Activated CD4-positive, alpha-beta memory T cell treated with anti-CD3 and anti-CD28 coated beads, Interleukin-2, amount 10 ng/mL, durations not matched to agents 7 days and 5 days (primary cell): ENCODE data around the gene ATXN10. TPM values are rescaled to one million over a fixed set of nuclear protein-coding genes. Genes with fewer than 3 reads are reported as not detected.
A peak's percentile ranks its signal among the peaks of the same experiment; 100 is the strongest.

ENCODE experiments used
- CTCF ChIA-PET: fragments of 350-600 bp; sonication (Branson Sonifier 250); formaldehyde crosslinking; loops from one replicate; lab custom pipeline; 2021; ENCODE audit warnings: antibody characterized with exemption, inconsistent platforms; lab: Charles Lee
- POLR2A ChIA-PET: fragments of 350-600 bp; sonication (Branson Sonifier 250); formaldehyde crosslinking; loops from one replicate; lab custom pipeline; 2021; ENCODE audit warnings: antibody characterized with exemption; lab: Charles Lee
- DNase-seq: peaks from one replicate; pipeline ENCODE4 v3.0.0-alpha.2; 2020
- H3K27ac Mint-ChIP-seq: one replicate; pipeline ENCODE4 v1.8.0; 2021; ENCODE audit warnings: mild to moderate bottlenecking, mixed read lengths
- H3K27me3 Mint-ChIP-seq: one replicate; pipeline ENCODE4 v1.8.0; 2021; ENCODE audit warnings: mixed read lengths
- H3K36me3 Mint-ChIP-seq: one replicate; pipeline ENCODE4 v1.8.0; 2021; ENCODE audit warnings: low read depth, mixed read lengths
- H3K4me1 Mint-ChIP-seq: one replicate; pipeline ENCODE4 v1.8.0; 2021; ENCODE audit warnings: mixed read lengths
- H3K4me3 Mint-ChIP-seq: one replicate; pipeline ENCODE4 v1.8.0; 2021; ENCODE audit warnings: mild to moderate bottlenecking, mixed read lengths
- H3K9me3 Mint-ChIP-seq: one replicate; pipeline ENCODE4 v1.8.0; 2021; ENCODE audit warnings: mixed read lengths
- total RNA-seq, 2 experiments: library from RNA; stranded (reverse); gene quantifications; one replicate each; pipeline ENCODE4 v1.2.3, GENCODE V29; 2021

The ATXN10 gene
- total RNA-seq, 2 experiments from 2014 or later, result 84.5 to 92.6 TPM

DNA sequence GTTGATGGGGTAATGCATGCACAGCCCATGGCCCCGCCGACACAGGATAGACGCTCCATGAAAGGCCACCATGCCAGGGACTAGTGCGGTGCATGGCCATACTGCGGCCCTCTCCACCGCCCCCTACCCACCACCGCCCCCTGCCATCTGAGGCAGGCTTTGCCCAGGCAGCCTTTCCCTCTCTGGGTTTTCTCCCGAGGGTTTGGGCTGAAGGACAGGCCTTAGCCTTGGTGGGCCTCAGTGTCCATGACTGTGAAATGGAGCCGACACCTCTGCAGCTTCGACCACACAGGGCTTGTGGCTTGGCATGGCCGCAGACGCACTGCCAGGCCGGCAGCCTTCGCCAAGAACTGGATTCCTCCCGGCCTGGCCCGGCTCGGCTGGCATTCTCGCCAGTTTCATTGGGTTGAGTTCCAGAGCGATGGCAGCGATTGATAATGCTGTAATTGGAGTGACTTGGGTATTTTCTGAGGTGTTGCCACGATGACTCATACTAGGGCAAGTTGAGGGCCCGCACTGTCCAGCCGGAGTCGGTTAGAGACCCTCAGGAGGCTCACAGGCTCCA lies 194.0 kb downstream of the ATXN10 start:
- Mint-ChIP-seq H3K9me3 (no peaks in the 10 kb centered on the region), H3K27me3 (peaks cover 34% of the 10 kb centered on the region), H3K36me3 (no peaks in the 10 kb centered on the region), H3K4me3 (no peak overlapping the region), H3K27ac (no peak overlapping the region), H3K4me1 (no peaks in the 10 kb centered on the region)
- peak; percentile 13 for DNase-seq
- ChIA-PET POLR2A (no interaction called here), CTCF (no interaction called here)

DNA sequence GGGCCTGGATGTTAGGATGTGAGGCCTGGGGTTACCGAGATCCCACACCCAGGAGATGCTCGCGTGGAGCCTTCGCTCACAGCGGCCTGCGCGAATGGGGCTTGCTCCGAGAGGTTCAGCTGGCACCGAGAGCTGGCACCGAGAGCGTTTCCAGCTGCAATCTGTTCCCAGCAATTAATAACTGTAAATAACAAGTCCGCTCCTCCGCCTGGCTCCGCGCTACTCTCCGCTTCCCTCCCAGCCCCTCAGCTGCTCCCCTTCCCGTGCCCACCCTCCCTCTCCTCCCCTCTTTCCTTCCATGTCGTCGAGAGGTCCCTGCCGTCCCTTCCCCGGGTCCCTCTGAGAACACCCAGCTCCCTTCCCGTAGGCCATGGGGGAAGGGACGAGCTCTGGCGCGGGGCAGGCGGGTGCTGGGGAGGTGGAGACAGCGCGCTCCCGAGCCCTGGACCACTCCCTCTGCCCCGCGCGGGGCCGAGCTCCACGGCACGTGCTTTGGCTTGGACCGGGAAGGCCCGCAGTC lies 194.6 kb downstream of the ATXN10 start:
- ChIA-PET POLR2A (no interaction called here), CTCF (no interaction called here)
- H3K4me1 Mint-ChIP-seq, result no peaks in the 10 kb centered on the region
- DNase-seq, result peak; percentile 2
- H3K27ac Mint-ChIP-seq, result no peak overlapping the region
- H3K36me3 Mint-ChIP-seq, result no peaks in the 10 kb centered on the region
- peaks cover 35% of the 10 kb centered on the region for H3K27me3 Mint-ChIP-seq
- no peaks in the 10 kb centered on the region for H3K9me3 Mint-ChIP-seq
- no peak overlapping the region for H3K4me3 Mint-ChIP-seq

DNA sequence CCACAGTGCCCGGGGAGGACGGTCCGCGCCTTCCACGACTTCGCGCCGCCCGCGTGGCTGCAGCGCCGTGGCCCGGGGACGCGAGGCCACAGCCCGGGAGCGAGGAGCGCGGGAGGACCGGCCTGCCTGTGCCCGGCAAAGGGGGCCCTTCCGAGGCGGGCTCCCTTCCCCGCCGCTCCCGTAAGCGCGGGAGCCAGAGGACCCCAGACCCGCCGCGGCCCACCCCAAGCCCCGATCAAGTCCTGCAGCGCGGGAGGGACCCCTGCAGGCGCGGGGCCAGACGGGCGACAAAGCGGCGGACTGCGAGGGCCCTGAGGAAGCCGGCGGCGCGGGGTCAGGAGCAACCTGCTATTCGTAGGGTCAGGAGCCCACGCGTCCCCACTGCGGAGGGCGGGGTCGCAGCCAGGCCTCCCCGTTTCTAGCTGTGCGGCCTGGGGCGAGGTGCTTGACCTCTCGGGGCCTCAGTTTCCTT lies 195.0 kb downstream of the ATXN10 start:
- no peaks in the 10 kb centered on the region for H3K9me3 Mint-ChIP-seq
- H3K4me1 Mint-ChIP-seq, result no peaks in the 10 kb centered on the region
- no peak overlapping the region for H3K4me3 Mint-ChIP-seq
- H3K27ac Mint-ChIP-seq, result no peak overlapping the region
- peak; percentile 9 for DNase-seq
- H3K27me3 Mint-ChIP-seq, result peaks cover 35% of the 10 kb centered on the region
- ChIA-PET POLR2A (no interaction called here), CTCF (interaction anchor here (0.6 kb wide), 1 partner anchor 292 kb away, joined by 3 read pairs; no protein-coding TSS in a partner anchor)
- H3K36me3 Mint-ChIP-seq, result no peaks in the 10 kb centered on the region

DNA sequence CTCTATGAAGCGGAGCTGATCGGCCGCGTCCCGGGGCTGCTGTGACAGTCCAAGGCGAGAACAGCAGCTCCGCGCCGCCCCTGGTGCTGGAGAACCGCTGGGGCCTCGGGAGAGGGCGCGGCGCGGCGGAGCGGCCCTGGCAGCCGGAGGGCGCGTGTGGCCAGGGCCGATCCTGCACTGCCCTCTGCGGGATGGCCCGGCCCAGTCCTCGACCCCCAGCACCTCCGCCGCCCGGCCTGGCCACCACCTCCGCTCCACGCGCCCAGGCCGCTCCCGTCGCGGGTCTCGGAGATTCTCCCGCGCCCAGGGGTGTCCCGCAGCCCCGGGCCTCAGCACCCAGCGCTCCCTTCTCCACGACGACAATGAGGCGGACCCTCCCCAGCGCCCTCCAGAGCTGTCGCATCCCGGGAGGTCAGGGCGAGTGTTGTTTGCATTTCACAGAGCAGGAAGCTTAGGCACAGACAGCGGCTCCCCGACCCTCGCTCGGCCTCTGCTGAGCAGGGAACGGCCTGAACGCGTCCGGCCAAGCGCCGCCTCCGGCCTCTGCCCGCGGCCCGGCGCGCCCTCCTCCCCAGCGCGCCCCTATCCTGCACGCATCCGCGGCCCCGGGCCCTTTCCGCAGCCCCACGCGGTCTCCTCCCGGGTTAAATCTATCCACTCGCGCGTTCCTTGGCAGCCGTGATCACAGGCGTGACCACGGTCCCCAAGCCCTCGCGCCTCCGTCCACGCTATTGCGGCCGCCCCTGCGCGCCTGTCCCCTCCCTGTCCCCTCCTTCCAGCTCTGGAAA lies 195.7 kb downstream of the ATXN10 start:
- Mint-ChIP-seq H3K36me3 (no peaks in the 10 kb centered on the region), H3K9me3 (no peaks in the 10 kb centered on the region), H3K4me3 (no peak overlapping the region), H3K4me1 (no peaks in the 10 kb centered on the region), H3K27me3 (peaks cover 35% of the 10 kb centered on the region), H3K27ac (no peak overlapping the region)
- peak; percentile 9 for DNase-seq
- ChIA-PET CTCF (interaction anchor here (0.6 to 0.7 kb wide), 2 partner anchors 144 to 292 kb away, joined by 3 read pairs; no protein-coding TSS in a partner anchor), POLR2A (no interaction called here)

DNA sequence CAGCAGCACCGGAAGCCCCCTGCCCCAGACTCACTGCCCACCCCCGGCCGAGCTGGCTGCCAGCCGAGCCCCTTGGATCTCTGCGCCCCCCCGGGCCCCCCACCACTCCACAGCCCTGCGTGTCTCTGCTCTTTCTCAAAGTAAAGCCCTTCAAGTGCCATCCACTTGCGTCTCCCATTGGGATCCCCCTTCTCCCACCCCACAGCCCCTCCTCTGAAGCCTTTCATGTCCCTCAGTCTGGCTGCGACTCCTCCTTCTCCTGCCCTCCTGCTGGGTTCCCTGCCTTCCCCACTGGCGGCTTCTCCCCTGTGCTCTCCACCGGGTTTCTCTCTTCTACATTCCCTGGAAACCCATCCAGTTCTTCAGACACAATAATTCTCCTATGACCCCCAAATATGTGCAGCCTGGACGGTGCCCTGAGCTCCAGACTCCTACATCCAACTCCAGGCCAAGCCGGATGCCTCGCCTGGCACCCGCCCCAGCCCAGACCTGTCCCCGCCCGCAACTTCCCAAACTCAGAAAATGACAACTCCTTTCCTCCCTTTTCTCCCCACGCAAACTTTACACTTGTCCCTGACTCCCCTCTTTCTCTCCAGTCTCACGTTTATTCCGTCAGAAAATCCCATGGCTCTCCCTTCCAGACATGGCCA lies 196.4 kb downstream of the ATXN10 start:
- no peaks in the 10 kb centered on the region for H3K36me3 Mint-ChIP-seq
- H3K27me3 Mint-ChIP-seq, result peaks cover 39% of the 10 kb centered on the region
- ChIA-PET CTCF (interaction anchor here (0.7 kb wide), 1 partner anchor 145 kb away, joined by 3 read pairs; no protein-coding TSS in a partner anchor), POLR2A (no interaction called here)
- DNase-seq, result peak; percentile 8
- H3K9me3 Mint-ChIP-seq, result no peaks in the 10 kb centered on the region
- no peak overlapping the region for H3K27ac Mint-ChIP-seq
- no peak overlapping the region for H3K4me3 Mint-ChIP-seq
- no peaks in the 10 kb centered on the region for H3K4me1 Mint-ChIP-seq

DNA sequence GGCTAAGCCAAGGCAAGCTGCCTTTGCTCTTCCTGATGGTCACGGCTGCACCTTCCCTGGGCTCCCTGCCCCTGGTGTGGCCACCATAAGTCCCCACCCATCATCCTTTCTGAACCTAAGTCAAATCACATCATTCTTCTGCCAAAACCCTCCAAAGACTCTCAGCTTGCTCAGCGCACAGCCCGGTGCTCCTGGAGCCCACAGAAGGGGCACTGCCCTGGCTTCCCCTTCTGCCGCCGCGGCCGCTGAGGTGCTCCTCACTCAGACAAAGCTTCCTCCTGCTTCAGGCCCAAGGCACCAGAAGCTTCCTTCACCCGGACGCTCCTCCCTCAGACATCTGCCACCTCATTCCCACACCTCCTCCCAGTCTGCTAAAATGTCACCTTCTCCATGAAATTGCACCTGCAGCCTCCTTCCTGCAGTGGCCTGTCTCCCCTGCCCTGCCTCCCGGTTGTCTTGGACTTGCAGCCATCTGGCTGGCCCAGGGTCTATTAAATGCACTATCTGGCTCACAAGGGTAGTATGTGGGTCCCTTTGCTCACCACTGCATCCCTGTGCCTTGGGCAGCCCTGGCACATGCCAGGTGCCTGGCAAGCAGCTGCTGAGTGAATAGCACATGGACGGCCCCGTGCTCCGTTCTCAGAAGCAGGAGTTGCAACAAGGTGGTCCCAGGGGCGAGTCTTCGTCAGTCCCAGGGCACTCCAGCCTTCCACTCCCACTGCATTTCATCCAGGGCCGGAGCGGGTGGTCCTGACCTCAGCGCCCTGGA lies 197.1 kb downstream of the ATXN10 start:
- H3K27me3 Mint-ChIP-seq, result peaks cover 36% of the 10 kb centered on the region
- POLR2A ChIA-PET, result no interaction called here

DNA sequence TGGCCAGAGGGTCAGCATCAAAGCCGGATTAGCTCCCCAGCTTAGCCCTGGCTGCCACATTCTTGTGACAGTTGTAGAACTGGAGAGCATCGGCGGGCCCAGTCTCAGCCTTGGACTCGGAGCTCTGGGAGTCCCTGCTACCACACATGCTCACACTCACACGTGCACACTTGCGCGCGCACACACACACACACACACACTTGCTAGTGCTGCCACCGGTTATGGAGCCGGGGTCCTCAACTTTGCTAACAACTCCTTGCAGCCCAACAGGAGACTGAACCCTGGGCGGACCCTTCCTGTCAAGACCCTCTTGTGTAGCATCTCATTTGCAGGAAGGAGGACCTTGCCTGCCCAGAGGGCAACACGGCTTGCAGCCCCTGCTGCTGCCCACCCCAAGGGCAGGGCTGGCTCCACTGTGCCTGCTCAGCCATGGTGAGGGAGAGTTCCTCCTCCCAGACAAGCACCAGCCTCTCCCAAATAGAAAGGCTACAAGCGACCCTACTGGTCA lies 197.8 kb downstream of the ATXN10 start:
- ChIA-PET CTCF (no interaction called here), POLR2A (no interaction called here)
- Mint-ChIP-seq H3K27ac (no peak overlapping the region), H3K9me3 (no peaks in the 10 kb centered on the region), H3K36me3 (no peaks in the 10 kb centered on the region), H3K4me1 (no peaks in the 10 kb centered on the region), H3K4me3 (no peak overlapping the region), H3K27me3 (peaks cover 36% of the 10 kb centered on the region)
- no peak for DNase-seq

More for the DNA sequence above, 197.1 kb downstream of the ATXN10 start:
- H3K36me3 Mint-ChIP-seq, result no peaks in the 10 kb centered on the region
- no peak overlapping the region for H3K27ac Mint-ChIP-seq
- CTCF ChIA-PET, result no interaction called here
- peak; percentile 9 for DNase-seq
- no peak overlapping the region for H3K4me3 Mint-ChIP-seq
- H3K9me3 Mint-ChIP-seq, result no peaks in the 10 kb centered on the region
- H3K4me1 Mint-ChIP-seq, result no peaks in the 10 kb centered on the region

DNA sequence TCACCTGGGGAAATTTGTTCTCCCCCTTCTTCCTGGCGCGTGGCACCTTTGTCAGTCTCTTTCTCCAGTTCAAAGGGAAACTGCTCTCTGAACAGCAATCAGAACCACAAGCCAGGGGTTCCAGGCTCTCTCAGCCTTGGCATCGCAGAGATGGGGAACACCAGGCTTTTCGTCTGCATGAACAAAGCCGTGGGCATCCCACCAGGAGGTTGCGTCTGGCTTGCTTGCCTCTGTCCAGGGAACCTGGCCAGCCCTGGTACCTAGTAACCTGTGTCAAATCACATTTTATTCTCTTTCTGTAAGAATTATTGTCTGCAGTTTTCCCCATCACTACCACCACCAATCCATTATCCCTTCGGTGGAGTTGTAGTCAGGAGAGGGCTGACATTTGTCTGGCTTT lies 198.4 kb downstream of the ATXN10 start:
- ChIA-PET CTCF (no interaction called here), POLR2A (no interaction called here)
- Mint-ChIP-seq H3K4me1 (no peaks in the 10 kb centered on the region), H3K9me3 (no peaks in the 10 kb centered on the region), H3K27me3 (peaks cover 38% of the 10 kb centered on the region), H3K36me3 (no peaks in the 10 kb centered on the region), H3K4me3 (no peak overlapping the region), H3K27ac (no peak overlapping the region)
- no peak for DNase-seq

DNA sequence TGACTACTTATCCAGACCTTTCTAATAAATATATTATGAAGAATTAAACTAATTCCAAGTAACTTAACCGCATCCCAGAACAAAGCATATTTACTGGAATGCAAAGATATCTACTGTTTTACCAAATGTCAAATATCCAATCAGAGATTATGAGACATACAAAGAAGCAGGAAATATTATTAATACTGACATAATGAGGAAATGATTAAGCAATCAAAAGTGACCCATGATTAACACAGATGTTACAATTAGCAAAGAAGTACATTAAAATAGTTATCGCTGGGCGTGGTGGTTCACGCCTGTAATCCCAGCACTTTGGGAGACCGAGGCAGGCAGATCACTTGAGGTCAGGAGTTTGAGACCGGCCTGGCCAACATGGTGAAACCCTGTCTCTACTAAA lies 200.1 kb downstream of the ATXN10 start:
- Mint-ChIP-seq H3K4me3 (no peak overlapping the region), H3K9me3 (no peaks in the 10 kb centered on the region), H3K27me3 (peaks cover 37% of the 10 kb centered on the region), H3K27ac (no peak overlapping the region), H3K4me1 (no peaks in the 10 kb centered on the region), H3K36me3 (no peaks in the 10 kb centered on the region)
- ChIA-PET CTCF (interaction anchor here (1.8 kb wide), 1 partner anchor 9 kb away, joined by 6 read pairs; no protein-coding TSS in a partner anchor), POLR2A (no interaction called here)
- DNase-seq, result no peak

DNA sequence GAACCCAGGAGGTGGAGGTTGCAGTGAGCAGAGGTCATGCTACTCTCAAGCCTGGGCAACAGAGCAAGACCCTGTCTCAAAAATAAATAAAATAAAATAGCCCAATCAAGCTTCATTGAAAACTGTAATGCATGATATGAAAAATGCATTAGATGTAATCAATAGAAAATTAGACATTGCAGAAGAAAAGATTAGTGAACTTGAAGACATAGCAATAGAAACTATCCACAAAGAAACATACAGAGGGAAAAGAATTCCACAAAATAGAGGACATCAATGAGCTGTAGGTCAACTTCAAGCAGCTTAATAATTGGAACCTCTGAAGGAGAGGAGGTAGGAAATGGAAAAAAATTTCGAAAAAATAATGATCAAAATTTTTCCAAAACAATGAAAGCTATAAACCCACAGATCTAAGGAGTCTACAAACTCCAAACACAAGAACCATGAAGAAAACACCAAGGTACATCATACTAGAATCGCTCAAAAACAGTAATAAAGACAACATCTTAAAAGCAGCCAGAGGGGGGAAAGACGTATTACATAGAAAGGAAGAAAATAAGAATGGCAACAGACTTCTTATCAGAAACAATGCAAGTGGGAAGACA lies 201.1 kb downstream of the ATXN10 start:
- Mint-ChIP-seq H3K4me1 (no peaks in the 10 kb centered on the region), H3K27ac (no peak overlapping the region), H3K36me3 (no peaks in the 10 kb centered on the region), H3K27me3 (peaks cover 38% of the 10 kb centered on the region), H3K4me3 (no peak overlapping the region), H3K9me3 (no peaks in the 10 kb centered on the region)
- DNase-seq, result no peak
- ChIA-PET CTCF (interaction anchor here (1.8 kb wide), 1 partner anchor 10 kb away, joined by 6 read pairs; no protein-coding TSS in a partner anchor), POLR2A (no interaction called here)

DNA sequence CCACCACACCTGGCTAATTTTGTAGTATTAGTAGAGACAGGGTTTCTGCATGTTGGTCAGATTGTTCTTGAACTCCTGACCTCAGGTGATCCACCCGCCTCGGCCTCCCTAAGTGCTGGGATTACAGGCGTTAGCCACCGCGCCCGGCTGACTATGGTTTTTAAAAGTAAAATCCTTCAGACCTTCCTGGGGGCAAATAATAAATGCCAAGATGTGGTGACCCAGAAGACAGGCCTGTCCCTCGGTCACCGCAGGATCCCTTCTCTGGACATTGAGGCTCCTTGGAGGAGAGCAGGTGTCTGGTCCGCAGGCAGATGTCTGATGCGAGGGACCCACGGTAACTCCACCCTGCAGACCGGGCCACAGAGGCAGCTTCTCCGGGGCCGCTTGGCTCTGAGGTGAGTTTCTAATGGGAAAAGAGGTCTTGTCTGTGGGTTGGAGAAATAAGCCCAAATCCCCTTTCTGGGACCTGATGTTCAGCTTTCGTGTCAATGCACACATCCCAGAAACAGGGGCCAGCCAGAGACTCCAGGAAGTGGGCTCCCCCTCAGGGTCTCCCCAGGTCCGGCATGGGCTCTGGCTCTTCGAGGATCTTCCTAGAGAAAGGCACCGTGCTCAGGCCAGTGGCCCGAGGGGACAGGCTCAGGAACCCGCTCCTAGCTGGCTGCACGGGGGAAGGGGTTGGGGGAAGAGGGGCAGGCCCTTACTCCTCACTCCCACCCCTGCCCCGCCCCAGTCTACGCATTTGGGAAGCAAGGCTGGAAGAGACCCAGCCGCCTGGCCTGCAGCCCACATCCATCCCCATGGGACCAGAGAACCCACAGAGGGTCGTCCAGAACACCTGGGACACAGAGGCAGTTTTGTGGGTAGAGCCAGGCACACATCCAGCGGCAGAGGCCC lies 204.8 kb downstream of the ATXN10 start:
- ChIA-PET CTCF (no interaction called here), POLR2A (no interaction called here)
- Mint-ChIP-seq H3K27ac (no peak overlapping the region), H3K4me1 (no peaks in the 10 kb centered on the region), H3K27me3 (peaks cover 51% of the 10 kb centered on the region), H3K4me3 (no peak overlapping the region), H3K9me3 (no peaks in the 10 kb centered on the region), H3K36me3 (no peaks in the 10 kb centered on the region)
- DNase-seq, result no peak
